ENCODE data around the gene CACFD1.

Gene CACFD1

GRCh38 chr9:133520121-133520835, 60.5 kb downstream of the CACFD1 start:
- no peak for DNase-seq

Data from NCI-H2029 treated with DMSO at 0.1 percent for 48 hours (cell line).